ENCODE data around the gene TTI1.

The TTI1 gene

DNA sequence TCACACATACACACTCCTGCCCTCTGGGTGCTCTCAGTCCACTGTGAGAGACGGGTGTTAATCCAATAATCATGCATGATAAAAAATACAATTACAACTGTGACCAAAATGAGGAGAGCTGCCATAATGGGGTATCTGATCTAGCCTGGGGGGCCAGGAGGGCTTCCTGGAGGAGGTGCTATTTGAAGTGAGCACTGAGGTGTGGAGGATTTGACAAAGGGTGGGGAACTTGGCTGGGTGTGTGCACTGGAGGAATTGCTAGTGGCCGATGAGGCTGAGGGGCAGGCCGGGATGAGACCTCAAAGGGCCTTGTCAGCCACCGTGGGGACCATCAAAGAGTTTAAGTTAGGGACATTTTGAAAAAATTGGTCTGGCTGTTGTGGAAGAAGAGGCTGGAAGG is 95.6 kb downstream of the TTI1 start:
- DNase-seq (ENCODE audit: low read depth in 2 of 2): no peak

DNA sequence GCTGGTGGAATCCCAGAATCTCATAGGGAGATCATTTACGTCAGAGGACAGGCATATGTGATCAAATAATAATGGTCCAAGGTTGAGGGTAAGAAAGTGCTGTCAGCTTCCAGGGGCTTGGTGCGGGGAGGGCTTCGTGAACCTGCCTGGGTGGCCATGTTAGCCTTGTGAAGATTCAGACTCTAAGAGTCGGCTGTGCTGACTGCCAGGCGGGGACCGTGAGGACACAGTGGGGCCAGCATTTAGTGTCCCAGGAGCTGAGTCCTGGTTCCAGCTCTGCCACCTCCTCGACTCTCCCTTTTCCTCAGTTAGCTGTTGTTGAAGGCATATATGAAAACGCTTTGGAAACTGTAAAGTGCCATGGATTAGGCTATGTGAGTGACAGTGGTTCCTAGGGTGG is 96.8 kb downstream of the TTI1 start:
- no peak for DNase-seq (ENCODE audit: low read depth in 2 of 2)

DNA sequence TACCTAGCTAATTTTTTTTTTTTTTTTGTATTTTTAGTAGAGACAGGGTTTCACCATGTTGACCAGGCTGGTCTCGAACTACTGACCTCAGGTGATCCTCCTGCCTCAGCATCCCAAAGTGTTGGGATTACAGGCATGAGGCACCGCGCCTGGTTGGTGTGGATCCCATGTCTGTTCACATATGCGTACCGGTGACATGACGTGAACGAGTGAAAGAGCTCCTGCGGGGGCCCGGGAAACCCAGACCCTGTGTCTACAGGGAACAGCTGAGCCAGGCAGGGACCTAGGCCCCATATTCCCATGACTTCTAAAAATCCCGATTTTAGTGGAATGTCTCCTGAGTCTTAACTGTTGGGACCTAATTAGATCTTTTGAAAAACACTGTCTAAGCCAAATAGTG is 97.2 kb downstream of the TTI1 start:
- no peak for DNase-seq (ENCODE audit: low read depth in 2 of 2)

DNA sequence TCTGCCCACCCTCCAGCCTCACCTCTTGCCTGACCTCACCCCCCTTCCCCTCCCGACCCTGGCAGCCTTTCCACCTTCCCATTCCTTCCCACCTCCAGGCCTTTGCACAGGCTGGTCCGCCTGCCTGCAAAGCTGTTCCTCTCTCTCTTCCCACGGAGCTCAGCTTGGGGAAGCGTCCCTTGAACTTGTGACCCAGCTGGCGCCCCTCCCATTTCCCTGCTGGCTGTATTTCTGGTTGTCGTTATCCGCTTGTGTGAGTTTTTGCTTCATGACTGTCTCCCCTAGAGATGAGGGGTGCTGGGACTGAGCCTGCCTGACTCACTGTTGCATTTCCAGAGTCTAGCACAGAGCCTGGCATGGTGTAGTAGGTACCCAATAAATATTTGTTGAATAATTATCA is 97.8 kb downstream of the TTI1 start:
- no peak for DNase-seq (ENCODE audit: low read depth in 2 of 2)

DNA sequence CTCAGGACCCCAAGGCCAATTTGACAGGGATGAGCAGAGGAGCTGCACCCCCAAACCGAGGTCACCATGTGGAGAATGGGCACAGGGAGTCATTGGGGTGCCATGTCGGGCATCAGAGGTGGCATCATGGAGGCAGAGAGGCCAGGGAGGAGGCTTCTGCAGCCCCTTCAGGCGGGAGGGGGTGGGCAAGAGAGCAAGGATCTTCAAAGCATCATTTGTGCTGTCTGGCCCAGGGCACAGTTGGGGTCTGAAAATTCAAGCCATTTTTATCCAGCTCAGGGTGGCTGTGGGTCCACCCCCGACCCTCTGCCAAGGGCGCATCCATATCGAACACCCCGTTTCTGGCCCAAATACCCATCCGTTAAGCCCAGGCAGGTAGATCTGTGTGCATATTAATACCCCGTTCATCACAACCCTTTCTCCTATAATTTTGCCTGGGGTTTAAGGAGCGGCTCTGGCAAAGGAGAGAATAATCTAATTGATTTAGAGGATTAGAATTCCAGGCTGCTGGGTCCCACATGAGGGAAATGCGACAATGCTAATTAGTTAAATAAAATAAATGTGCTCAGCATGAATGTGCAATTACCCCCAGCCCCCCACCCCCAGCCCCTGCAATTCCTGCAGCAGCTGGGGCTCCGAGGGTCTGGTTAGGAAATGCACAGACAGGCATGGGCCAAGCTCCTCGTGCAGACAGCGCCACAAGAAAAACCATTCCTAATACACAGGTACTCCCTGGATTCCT is 98.5 kb downstream of the TTI1 start:
- DNase-seq (ENCODE audit: low read depth in 2 of 2): no peak

DNA sequence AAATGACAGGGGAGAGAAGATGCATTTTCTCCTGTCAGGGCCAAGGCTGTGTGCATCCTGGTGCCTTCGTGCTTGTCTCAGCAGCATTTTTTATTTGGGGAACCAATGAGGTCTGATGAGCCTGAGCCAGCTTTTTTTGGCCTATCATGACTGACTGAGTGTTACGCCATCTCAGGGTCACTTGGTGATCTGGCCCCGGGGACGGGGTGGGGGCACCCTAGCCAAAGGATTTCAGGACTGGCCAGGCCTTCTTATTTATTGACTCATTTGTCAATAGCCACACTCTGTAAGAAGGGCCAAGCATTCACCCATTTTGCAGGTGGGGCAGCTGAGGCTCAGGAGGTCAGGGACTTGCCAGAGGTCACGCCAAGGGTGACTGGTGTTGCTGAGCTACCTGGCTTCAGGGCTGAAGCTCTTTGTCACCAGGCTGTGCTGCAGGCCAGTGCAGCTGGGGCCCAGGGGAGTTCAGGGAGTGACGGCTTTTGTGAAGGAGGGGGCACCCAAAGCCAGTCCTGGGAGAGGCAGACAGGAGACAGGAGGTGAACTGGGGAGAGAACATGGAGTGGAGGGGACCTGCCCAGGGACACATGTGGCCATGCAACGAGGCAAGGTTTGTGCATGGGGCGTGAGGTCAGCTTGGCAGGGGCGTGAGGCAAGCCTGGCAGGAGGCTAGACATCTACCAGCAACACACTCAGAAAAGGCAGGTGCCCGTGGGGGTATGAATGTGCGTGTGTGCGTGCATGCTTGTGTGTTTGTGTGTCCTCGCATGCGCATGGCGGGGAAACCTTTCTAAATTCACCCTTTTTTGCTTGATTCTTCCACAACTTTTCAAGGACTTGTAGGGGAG is 99.2 kb downstream of the TTI1 start:
- DNase-seq (ENCODE audit: low read depth in 2 of 2): no peak
